ENCODE results near the gene GSG1L2. TPM values are rescaled to one million over a fixed set of nuclear protein-coding genes. Genes with fewer than 3 reads are reported as not detected.
"Not testable (repeated sequence)": the region's sequence is repeated elsewhere in the genome, so short reads cannot be mapped to it uniquely, and the experiment has no call there.

GSG1L2 gene
- polyA plus RNA-seq, 10 donors = not detected

DNA sequence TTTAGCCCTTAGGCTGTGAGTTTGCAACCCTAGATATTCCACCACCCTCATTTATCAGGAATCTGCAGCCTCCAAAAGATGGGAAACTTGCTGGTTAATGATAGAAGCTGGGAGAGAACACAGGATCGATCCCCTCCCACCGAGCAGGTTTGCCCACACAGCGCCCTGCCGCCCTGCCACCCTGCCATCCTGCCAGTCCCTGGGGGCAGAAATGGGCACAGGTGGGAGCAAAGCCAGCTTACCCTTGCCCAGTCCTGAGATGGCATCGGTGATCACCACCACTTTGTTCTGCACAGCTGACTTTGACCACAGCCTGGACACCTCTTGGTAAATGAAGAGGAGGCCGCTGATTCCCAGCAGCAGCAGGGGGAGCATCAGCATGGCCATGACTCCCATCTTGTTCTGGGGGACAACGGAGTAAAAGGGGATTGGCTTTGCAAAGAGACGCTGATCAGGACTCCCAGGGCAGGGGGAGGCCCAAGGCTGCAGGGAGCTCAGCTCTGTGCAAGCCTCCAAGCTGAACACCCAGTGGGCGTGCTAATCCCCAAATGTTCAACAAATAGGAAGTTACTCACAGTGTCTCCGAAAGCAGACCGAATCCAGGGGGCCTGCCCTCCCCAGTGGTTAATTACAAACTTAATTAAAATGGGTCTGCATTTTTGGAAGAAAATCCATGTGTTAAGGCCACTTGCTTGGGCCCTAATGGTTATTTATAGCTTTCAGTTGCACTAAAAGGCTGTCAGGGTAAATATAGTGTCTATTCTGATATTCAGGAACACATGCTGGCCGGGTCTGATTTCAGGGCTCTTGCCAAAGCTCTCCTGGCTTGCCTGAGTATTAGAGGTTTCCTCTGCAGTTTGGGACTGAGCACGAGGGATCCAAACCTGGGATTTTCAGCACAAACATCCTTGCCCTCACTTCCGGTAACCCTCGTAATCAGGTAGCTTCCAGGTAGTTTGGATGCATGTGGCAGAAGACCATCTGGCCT is 30.7 kb downstream of the GSG1L2 start, which contains the start of gene DHRS7C:
DHRS7C (minus strand) TSS at position 704 of the 988 bp plus-strand sequence; CDS start at position 396, 308 bp downstream.
- DNase-seq = peak; percentile 49 to 75 (median 64)

DNA sequence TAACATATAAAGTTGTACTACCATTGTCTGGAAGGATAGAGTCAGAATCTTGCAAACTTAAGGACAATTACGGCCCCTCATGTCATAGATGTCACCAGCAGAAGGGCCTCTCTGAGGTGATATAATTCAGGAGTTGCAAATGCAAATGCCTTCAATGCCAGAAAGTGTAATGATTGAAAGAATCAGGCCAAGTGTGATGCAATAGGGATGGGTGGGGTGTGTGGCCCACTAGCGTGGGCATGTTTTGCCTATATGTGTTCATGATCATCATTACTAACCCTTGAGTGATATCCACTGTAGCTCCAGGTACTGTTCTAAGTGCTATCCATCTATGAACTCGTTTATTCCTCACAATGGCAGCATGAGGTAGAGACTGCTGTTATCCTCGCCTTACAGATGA is 31.6 kb downstream of the GSG1L2 start:
- DNase-seq = no peak

DNA sequence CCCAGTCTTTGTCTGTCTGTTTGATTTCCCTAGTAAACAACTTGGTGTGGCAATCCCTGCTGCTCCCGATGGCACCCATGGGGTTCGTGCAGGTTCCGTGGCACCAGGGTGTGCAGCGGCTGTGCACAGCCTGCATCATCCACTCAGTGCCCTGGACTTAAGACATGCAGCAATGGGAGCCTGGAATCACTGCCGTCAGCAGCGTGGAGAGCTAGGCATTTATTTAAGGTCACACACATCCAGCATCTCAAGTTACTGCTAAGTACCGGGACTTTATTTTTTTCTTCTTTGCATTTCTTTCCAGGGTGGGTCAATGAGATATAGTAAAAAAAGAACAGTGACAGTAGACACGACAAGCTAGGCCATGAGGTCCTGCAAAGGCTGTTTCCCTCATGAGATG is 33.3 kb downstream of the GSG1L2 start:
- DNase-seq = peak in 1 of 3 donors; percentile 9

- DNase-seq = no peak
Measured at GRCh38 chr17:9784544-9784943, 37.3 kb downstream of the GSG1L2 start.

DNA sequence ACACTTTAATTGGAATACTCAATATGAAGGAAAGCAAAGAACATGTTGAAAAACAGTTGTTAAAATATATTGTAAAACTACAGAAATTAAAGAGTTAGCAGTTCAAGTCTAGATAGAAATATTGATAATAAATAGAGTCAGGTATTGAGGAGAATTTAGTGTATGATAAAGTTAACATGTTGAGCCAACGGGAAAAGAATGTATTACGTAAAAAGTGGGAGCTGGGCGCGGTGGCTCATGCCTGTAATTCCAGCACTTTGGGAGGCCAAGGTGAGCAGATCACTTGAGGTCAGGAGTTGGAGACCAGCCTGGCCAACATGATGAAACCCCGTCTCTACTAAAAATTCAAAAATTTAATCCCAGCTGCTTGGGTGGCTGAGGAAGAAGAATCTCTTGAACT is 38.4 kb downstream of the GSG1L2 start:
- not testable (repeated sequence) for DNase-seq

DNA sequence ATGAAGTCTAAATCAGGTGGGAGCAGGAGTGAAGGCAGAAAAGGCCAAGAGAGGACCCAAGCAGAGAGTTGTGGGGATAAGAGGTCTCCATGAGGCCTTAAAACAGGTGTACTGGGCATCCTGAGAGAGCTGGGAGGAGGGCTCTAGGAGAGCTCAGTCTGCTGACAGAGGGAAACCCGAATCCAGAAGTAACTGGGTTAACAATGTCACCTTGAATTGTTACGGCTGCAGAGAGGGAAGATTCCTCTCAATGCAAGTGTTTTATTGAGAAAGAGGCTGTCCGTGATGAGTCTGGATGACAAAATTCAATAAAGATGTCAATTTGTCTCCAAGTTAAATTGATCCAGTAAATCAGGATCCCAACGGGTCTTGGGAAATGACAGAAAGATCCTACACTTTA is 38.8 kb downstream of the GSG1L2 start:
- no peak for DNase-seq

DNA sequence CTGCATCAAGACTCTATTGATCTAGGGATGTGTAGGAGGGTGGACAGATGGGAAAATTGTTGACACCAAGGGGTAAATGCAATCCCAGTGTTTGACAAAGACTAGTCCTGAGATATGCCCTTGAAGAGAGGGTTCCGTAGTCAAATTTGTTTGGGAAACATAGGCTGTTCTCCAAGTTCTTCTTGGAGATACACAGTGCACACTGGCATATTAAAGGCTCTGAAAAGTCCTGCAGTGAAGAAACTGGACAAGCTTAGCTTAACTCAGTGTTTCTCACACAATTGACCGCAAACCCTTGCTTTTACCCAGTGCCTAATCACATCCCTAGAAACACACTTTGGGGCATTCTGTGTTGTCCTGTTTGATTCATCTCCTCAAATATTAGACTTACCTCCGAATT is 41.3 kb downstream of the GSG1L2 start:
- no peak for DNase-seq

DNA sequence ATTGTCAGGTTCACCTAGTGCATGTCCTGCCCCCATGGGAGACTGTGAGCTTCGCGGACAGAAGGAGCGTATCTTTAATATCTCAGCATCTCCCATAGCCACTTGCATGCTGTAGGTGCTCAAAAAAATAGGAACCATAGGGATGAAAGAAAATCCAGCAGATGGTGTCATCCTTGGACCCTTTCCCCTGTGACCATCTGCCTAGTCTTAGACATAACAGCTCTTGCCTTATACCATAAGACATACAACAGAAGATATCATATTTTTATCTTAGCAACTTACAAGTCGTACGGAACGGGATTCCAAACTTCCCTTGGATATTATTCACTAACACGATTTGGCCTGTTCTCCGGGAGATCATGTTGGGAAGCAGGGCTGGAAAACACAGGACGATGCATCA is 45.0 kb downstream of the GSG1L2 start:
- DNase-seq = no peak

DNA sequence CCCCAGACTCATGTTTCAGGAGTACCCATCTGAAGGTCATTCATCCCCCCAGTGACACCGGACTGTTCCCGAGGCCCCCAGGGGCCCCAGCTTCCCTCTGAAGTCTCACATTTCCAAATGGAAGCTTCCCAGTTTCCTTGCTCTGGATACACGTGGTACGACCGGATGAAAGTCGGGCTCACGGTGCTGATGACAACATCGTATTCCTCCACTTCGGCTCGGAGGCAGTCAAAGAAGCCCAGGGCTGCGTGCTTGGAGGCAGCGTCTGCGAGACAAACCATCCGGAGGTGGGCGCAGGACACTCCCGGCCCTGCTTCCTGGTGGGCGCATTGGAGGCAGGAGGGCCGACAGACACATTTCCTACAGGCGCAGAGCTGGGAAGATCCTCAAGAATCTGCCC is 49.2 kb downstream of the GSG1L2 start:
- no peak for DNase-seq

- no peak for DNase-seq
Measured at GRCh38 chr17:9771465-9771864, 50.4 kb downstream of the GSG1L2 start.

DNA sequence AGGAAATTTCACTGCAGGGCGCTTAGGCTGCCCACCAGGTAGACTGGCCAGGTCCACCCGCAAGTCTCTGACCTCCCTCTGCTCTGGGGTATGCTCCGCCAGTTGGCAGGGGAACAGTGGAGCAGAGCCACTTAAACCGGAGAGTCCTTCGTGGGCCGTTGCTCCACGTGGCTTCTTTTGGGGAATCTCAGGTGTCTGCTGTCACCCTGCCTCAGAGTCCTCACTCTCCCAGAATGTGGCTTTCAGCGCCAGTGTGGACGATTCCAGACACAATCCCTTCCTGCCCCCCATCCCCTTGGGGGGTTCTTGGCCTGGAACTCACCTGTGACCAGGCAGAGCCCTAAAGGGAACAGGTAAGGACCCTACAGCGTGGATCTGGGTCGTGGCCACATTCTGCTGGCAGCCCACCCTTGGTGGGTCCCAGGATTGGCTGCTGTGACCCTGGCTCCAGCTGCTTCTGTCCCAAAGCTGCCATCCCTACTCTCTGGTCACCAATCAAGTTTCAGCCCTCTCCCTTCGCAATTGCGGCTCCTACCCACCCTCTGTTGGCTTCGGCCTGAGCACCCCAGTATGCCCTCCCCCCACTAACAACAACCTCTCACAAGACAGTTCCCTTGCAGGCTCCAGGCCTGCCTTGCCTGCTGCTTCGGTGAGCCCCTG is 52.7 kb downstream of the GSG1L2 start:
- no peak for DNase-seq

DNA sequence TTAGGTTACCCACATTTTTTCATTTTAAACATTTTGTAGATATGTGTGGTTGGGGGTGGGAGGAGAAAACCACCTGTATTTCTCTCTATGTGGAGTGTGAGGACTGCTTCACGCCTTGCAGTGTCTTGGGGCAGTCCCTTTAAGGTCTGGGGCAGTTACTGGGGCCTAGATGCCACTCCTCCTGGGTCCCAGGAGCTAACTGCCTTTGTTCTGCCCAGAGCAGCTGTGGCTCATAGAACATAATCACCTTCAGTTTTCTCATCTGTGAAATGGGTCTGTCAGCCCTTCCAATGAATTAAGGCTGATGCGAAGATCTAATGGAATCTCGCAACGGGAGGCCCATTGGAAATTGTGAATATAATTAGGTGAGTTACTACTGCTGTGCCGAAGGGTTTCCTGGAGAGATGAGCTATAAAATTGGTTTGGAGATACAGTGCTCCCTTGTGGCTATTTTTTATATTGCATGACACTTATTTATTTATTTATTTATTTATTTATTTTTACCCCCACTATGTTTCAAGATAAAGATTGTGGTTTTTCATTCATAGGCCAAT is 53.4 kb downstream of the GSG1L2 start:
- peak in 1 of 3 donors; percentile 24 for DNase-seq

GRCh38 chr17:9767432-9767991 is 54.4 kb downstream of the GSG1L2 start:
- DNase-seq = no peak

DNA sequence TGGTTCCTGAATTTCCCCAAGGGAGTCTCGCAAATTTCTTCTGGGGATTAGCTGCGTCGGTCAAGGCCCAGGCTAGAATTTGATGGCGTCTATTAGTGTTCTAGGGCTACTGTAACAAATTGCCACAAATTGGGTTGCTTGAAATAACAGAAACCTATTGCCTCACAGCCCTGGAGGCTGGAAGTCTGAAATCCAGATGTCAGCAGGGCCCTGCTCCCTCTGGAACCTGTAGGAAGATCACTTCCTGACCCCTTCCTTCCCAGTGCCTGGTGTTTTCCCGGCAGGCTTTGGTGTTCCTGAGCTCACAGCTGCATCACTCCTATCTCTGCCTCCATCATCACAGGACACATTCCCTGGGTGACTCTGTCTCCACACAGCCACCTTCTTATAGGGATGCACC is 54.9 kb downstream of the GSG1L2 start:
- no peak for DNase-seq

GRCh38 chr17:9765322-9765721 is 56.6 kb downstream of the GSG1L2 start:
- DNase-seq = no peak

- DNase-seq = no peak
Measured at GRCh38 chr17:9763643-9764042, 58.2 kb downstream of the GSG1L2 start.

DNA sequence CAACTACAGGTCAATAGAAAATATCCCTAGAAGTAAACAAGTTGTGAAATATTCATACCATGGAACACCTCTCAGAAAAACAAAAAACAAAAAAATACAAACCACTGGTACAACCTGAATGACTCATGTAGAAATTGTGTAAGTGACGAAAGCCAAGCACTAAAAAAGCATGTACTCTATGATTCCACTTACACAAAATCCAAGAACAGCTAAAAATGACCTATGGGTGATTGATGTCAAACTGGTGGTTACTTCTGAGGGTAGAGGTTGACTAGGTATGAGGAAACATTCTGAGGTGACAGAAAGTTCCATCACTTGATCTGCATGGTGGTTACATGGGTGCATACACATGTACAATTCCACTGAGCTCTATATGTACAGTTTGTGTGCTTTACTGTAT is 61.6 kb downstream of the GSG1L2 start:
- DNase-seq = no peak

GRCh38 chr17:9755083-9755482 is 66.8 kb downstream of the GSG1L2 start:
- DNase-seq = no peak
